ELF-1 (cell line): Measurements from ENCODE around the gene NOM1.

ENCODE experiments used
- DNase-seq: peaks from one replicate; pipeline ENCODE4 v3.0.0-alpha.2; 2016; ENCODE audit warnings: low read depth, low spot score

NOM1 gene

GRCh38 chr7:157005456-157006204 lies 56.1 kb downstream of the NOM1 start:
- no peak for DNase-seq

GRCh38 chr7:157006205-157006747 lies 56.8 kb downstream of the NOM1 start:
- DNase-seq, result peak; percentile 55

GRCh38 chr7:157006829-157007469 lies 57.4 kb downstream of the NOM1 start:
- DNase-seq, result no peak

- DNase-seq, result peak; percentile 78
These were observed 58.1 kb downstream of the NOM1 start for GRCh38 chr7:157007470-157008066.

GRCh38 chr7:157008206-157009169 lies 59.0 kb downstream of the NOM1 start:
- DNase-seq, result no peak

- no peak for DNase-seq
These were observed 59.8 kb downstream of the NOM1 start for GRCh38 chr7:157009170-157009777.

- DNase-seq, result peak; percentile 52
These were observed 60.5 kb downstream of the NOM1 start for GRCh38 chr7:157009778-157010587.

GRCh38 chr7:157010588-157011332 lies 61.2 kb downstream of the NOM1 start, which contains the start of gene MNX1:
Gene MNX1 (minus strand): TSS chr7:157010663. CDS start chr7:157010350, 313 bp downstream.
- peak; percentile 72 for DNase-seq

- DNase-seq, result peak; percentile 47
These were observed 62.0 kb downstream of the NOM1 start for GRCh38 chr7:157011333-157012112.

- DNase-seq, result no peak
These were observed 62.6 kb downstream of the NOM1 start for GRCh38 chr7:157012113-157012547.

GRCh38 chr7:157013101-157013500 lies 63.6 kb downstream of the NOM1 start:
- no peak for DNase-seq

- peak; percentile 54 for DNase-seq
These were observed 64.4 kb downstream of the NOM1 start for GRCh38 chr7:157013602-157014549.

GRCh38 chr7:157014635-157015555 lies 65.4 kb downstream of the NOM1 start:
- DNase-seq, result no peak

GRCh38 chr7:157016024-157016351 lies 66.5 kb downstream of the NOM1 start:
- DNase-seq, result no peak

GRCh38 chr7:157016352-157017041 lies 67.0 kb downstream of the NOM1 start:
- DNase-seq, result peak; percentile 23

- peak; percentile 18 for DNase-seq
These were observed 67.6 kb downstream of the NOM1 start for GRCh38 chr7:157017149-157017548.
